ENCODE data around the gene TMEM140.
"Not testable (repeated sequence)": the region's sequence is repeated elsewhere in the genome, so short reads cannot be mapped to it uniquely, and the experiment has no call there.

TMEM140 gene

GRCh38 chr7:135171581-135172291 is 23.9 kb downstream of the TMEM140 start:
- DNase-seq (ENCODE audit: extremely low read depth in 1 of 2, low read depth in 1 of 2) = not testable (repeated sequence)

GRCh38 chr7:135173916-135174315 is 26.0 kb downstream of the TMEM140 start:
- DNase-seq (ENCODE audit: extremely low read depth in 1 of 2, low read depth in 1 of 2) = not testable (repeated sequence)

GRCh38 chr7:135174941-135175340 is 27.1 kb downstream of the TMEM140 start:
- no peak for DNase-seq (ENCODE audit: extremely low read depth in 1 of 2, low read depth in 1 of 2)

- no peak for DNase-seq (ENCODE audit: extremely low read depth in 1 of 2, low read depth in 1 of 2)
Measured at GRCh38 chr7:135175931-135176330, 28.1 kb downstream of the TMEM140 start.

- DNase-seq (ENCODE audit: extremely low read depth in 1 of 2, low read depth in 1 of 2) = no peak
Measured at GRCh38 chr7:135177028-135177696, 29.3 kb downstream of the TMEM140 start.

- DNase-seq (ENCODE audit: extremely low read depth in 1 of 2, low read depth in 1 of 2) = no peak
Measured at GRCh38 chr7:135178364-135178763, 30.5 kb downstream of the TMEM140 start.

GRCh38 chr7:135179321-135179925 is 31.6 kb downstream of the TMEM140 start:
- DNase-seq (ENCODE audit: extremely low read depth in 1 of 2, low read depth in 1 of 2) = no peak

GRCh38 chr7:135180122-135180521 is 32.2 kb downstream of the TMEM140 start:
- no peak for DNase-seq (ENCODE audit: extremely low read depth in 1 of 2, low read depth in 1 of 2)

- DNase-seq (ENCODE audit: extremely low read depth in 1 of 2, low read depth in 1 of 2) = no peak
Measured at GRCh38 chr7:135181261-135181928, 33.5 kb downstream of the TMEM140 start.

GRCh38 chr7:135181929-135182678 is 34.2 kb downstream of the TMEM140 start:
- no peak for DNase-seq (ENCODE audit: extremely low read depth in 1 of 2, low read depth in 1 of 2)

- DNase-seq (ENCODE audit: extremely low read depth in 1 of 2, low read depth in 1 of 2) = no peak
Measured at GRCh38 chr7:135183478-135183877, 35.6 kb downstream of the TMEM140 start.

GRCh38 chr7:135184254-135184841 is 36.5 kb downstream of the TMEM140 start:
- DNase-seq (ENCODE audit: extremely low read depth in 1 of 2, low read depth in 1 of 2) = no peak

GRCh38 chr7:135185471-135186260 is 37.8 kb downstream of the TMEM140 start:
- DNase-seq (ENCODE audit: extremely low read depth in 1 of 2, low read depth in 1 of 2) = no peak

- DNase-seq (ENCODE audit: extremely low read depth in 1 of 2, low read depth in 1 of 2) = no peak
Measured at GRCh38 chr7:135186261-135186540, 38.3 kb downstream of the TMEM140 start.

- DNase-seq (ENCODE audit: extremely low read depth in 1 of 2, low read depth in 1 of 2) = no peak
Measured at GRCh38 chr7:135186841-135187253, 39.0 kb downstream of the TMEM140 start.

- DNase-seq (ENCODE audit: extremely low read depth in 1 of 2, low read depth in 1 of 2) = no peak
Measured at GRCh38 chr7:135188298-135188984, 40.6 kb downstream of the TMEM140 start.

- no peak for DNase-seq (ENCODE audit: extremely low read depth in 1 of 2, low read depth in 1 of 2)
Measured at GRCh38 chr7:135189221-135189662, 41.4 kb downstream of the TMEM140 start.

- DNase-seq (ENCODE audit: extremely low read depth in 1 of 2, low read depth in 1 of 2) = no peak
Measured at GRCh38 chr7:135189961-135190360, 42.1 kb downstream of the TMEM140 start.

GRCh38 chr7:135190703-135191102 is 42.8 kb downstream of the TMEM140 start:
- DNase-seq (ENCODE audit: extremely low read depth in 1 of 2, low read depth in 1 of 2) = no peak

Measured in stimulated activated CD8-positive, alpha-beta memory T cell treated with anti-CD3 and anti-CD28 coated beads, Interleukin-7, amount 100 ng/mL, for 48 hours (primary cell).